Left kidney (tissue), 1 donor: ENCODE measurements around the gene KLHL5. TPM values are rescaled to one million over a fixed set of nuclear protein-coding genes. Genes with fewer than 3 reads are reported as not detected.

Experiments used
- polyA plus RNA-seq: library from polyadenylated mRNA; unstranded; fragments of 120-200 nt; gene quantifications from one replicate; pipeline ENCODE4 v1.2.1, GENCODE V29; 2013; ENCODE audit not compliant: insufficient read length

The KLHL5 gene
- polyA plus RNA-seq, 1 donor, result 48.2 TPM

Other genes starting within 250 kb of the KLHL5 start
- gene TLR6, start 205.4 kb upstream of the KLHL5 start, polyA plus RNA-seq, result 1.0 TPM
- gene FAM114A1, start 194.4 kb upstream of the KLHL5 start, polyA plus RNA-seq, result 37.5 TPM
- gene TMEM156, start 29.8 kb upstream of the KLHL5 start, polyA plus RNA-seq, result 3.0 TPM
- 116 TPM for gene WDR19, start 120.3 kb downstream of the KLHL5 start, polyA plus RNA-seq